Measurements from ENCODE around the gene SEC31B.

The SEC31B gene

GRCh38 chr10:100505164-100505563 lies 14.5 kb downstream of the SEC31B start:
- POLR2A ChIA-PET = no interaction called here
- Histone ChIP-seq H3K36me3 (ENCODE audit: control insufficient read depth in 2 of 2, insufficient read depth in 1 of 2, low read length in 2 of 2) (peaks cover 0 to 62% of the 10 kb centered on the region in 2 experiments), H3K4me3 (ENCODE audit: low read depth, low read length) (no peak overlapping the region), H3K9me3 (ENCODE audit: control insufficient read depth, insufficient read depth, low read depth, low read length) (no peaks in the 10 kb centered on the region), H3K27ac (ENCODE audit: extremely low read depth, low read depth, low read length) (no peak overlapping the region), H3K4me1 (ENCODE audit: control insufficient read depth, insufficient read depth, low read length) (no peaks in the 10 kb centered on the region)
- CTCF ChIA-PET = interaction anchor here (0.9 to 2.4 kb wide), 3 partner anchors 13 to 71 kb away, joined by 5 to 12 read pairs (median 10); no protein-coding TSS in a partner anchor
- peak; percentile 70; the same call in 1 of the 2 replicates for TF ChIP-seq SCRT1 (tag by site-specific recombination; IDR thresholded peaks at IDR 0.05; ENCODE audit: borderline replicate concordance)
- no peak for TF ChIP-seq ZNF324 (tag by site-specific recombination; IDR thresholded peaks at IDR 0.05)
- TF ChIP-seq SCRT2 (tag by site-specific recombination; IDR thresholded peaks at IDR 0.05) = peak; percentile 83

- no peak overlapping the region for H3K27ac ChIP-seq (ENCODE audit: extremely low read depth, low read depth, low read length)
- POLR2A ChIA-PET = no interaction called here
- H3K4me3 ChIP-seq (ENCODE audit: low read depth, low read length) = no peak overlapping the region
- H3K9me3 ChIP-seq (ENCODE audit: control insufficient read depth, insufficient read depth, low read depth, low read length) = no peaks in the 10 kb centered on the region
- CTCF ChIA-PET = interaction anchor here (0.6 to 2.4 kb wide), 6 partner anchors 13 to 195 kb away, joined by 3 to 12 read pairs (median 4); no protein-coding TSS in a partner anchor
- peaks cover 0 to 72% of the 10 kb centered on the region in 2 experiments for H3K36me3 ChIP-seq (ENCODE audit: control insufficient read depth in 2 of 2, insufficient read depth in 1 of 2, low read length in 2 of 2)
- H3K4me1 ChIP-seq (ENCODE audit: control insufficient read depth, insufficient read depth, low read length) = no peaks in the 10 kb centered on the region
- TF ChIP-seq ZNF791 (tag by site-specific recombination; IDR thresholded peaks at IDR 0.05) = no peak
- TF ChIP-seq TSHZ1 (tag by site-specific recombination; IDR thresholded peaks at IDR 0.05; ENCODE audit: borderline replicate concordance) = no peak
- no peak for TF ChIP-seq ZNF664 (tag by site-specific recombination; IDR thresholded peaks at IDR 0.05)
- no peak for TF ChIP-seq OVOL3 (tag by site-specific recombination; IDR thresholded peaks at IDR 0.05)
- no peak for TF ChIP-seq ZNF23 (tag by site-specific recombination; IDR thresholded peaks at IDR 0.05; ENCODE audit: borderline replicate concordance)
- no peak for TF ChIP-seq ZFP37 (tag by site-specific recombination; IDR thresholded peaks at IDR 0.05)
Observed at GRCh38 chr10:100504096-100504495, 15.6 kb downstream of the SEC31B start.

GRCh38 chr10:100502926-100503494 lies 16.7 kb downstream of the SEC31B start:
- ChIA-PET POLR2A (no interaction called here), CTCF (interaction anchor here (1.8 to 2.4 kb wide), 3 partner anchors 16 to 20 kb away, joined by 6 to 12 read pairs (median 10); no protein-coding TSS in a partner anchor)
- TF ChIP-seq KLF8 (tag by site-specific recombination; IDR thresholded peaks at IDR 0.05) (no peak), ZBTB7A (tag by site-specific recombination; IDR thresholded peaks at IDR 0.05; ENCODE audit: low read depth) (no peak), KLF1 (tag by site-specific recombination; IDR thresholded peaks at IDR 0.05) (no peak), BCL11A (tag by site-specific recombination; IDR thresholded peaks at IDR 0.05; ENCODE audit: low read depth) (no peak), GLI2 (tag by site-specific recombination; IDR thresholded peaks at IDR 0.05; ENCODE audit: borderline replicate concordance, low read depth) (no peak), ZNF600 (tag by site-specific recombination; IDR thresholded peaks at IDR 0.05) (no peak), PRDM10 (tag by site-specific recombination; IDR thresholded peaks at IDR 0.05) (no peak), ZNF335 (tag by site-specific recombination; conservative IDR thresholded peaks at IDR 0.05) (no peak), ZNF175 (tag by site-specific recombination; IDR thresholded peaks at IDR 0.05) (no peak)
- Histone ChIP-seq H3K9me3 (ENCODE audit: control insufficient read depth, insufficient read depth, low read depth, low read length) (no peaks in the 10 kb centered on the region), H3K4me1 (ENCODE audit: control insufficient read depth, insufficient read depth, low read length) (no peaks in the 10 kb centered on the region), H3K36me3 (ENCODE audit: control insufficient read depth in 2 of 2, insufficient read depth in 1 of 2, low read length in 2 of 2) (peaks cover 0 to 81% of the 10 kb centered on the region in 2 experiments), H3K27ac (ENCODE audit: extremely low read depth, low read depth, low read length) (no peak overlapping the region), H3K4me3 (ENCODE audit: low read depth, low read length) (no peak overlapping the region)

All from HEK293 (cell line).